Measurements from ENCODE around the gene DLEC1.
"Not testable (repeated sequence)": the region's sequence is repeated elsewhere in the genome, so short reads cannot be mapped to it uniquely, and the experiment has no call there.

Gene DLEC1

GRCh38 chr3:38062809-38063208, 23.8 kb downstream of the DLEC1 start:
- Histone ChIP-seq H3K9ac (ENCODE audit: low read depth, low read length, poor library complexity, severe bottlenecking) (no peak overlapping the region), H2AFZ (ENCODE audit: low read length) (no peak overlapping the region)
- TF ChIP-seq CTCF (conservative IDR thresholded peaks at IDR 0.05; ENCODE audit: low read length) (no peak), EZH2phosphoT487 (IDR thresholded peaks at IDR 0.05; ENCODE audit: borderline replicate concordance) (no peak)

DNA sequence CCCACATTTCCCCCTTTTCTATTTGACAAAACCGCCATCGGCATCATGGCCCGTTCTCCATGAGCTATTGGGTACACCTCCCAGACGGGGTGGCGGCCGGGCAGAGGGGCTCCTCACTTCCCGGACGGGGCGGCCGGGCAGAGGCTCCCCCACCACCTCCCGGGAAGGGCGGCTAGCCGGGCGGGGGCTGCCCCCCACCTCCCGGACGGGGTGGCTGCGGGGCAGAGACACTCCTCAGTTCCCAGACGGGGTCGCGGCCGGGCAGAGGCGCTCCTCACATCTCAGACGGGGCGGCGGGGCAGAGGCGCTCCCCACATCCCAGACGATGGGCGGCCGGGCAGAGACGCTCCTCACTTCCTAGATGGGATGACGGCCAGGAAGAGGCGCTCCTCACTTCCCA, 25.4 kb downstream of the DLEC1 start:
- not testable (repeated sequence) for H3K4me2 ChIP-seq (ENCODE audit: low read depth, low read length, poor library complexity, severe bottlenecking); H3K4me3 ChIP-seq (ENCODE audit: low read length, poor library complexity, severe bottlenecking); H3K9me2 ChIP-seq (replicated peaks; ENCODE audit: low read depth, low read length); H3K9me3 ChIP-seq (ENCODE audit: insufficient read depth, low read depth, low read length); H3K79me2 ChIP-seq (ENCODE audit: insufficient read depth, low read length); H3K9ac ChIP-seq (ENCODE audit: low read depth, low read length, poor library complexity, severe bottlenecking); H3K27me3 ChIP-seq (ENCODE audit: insufficient read depth, low read length, poor library complexity, severe bottlenecking); H3K36me3 ChIP-seq (ENCODE audit: insufficient read depth, low read length); H3F3A ChIP-seq (ENCODE audit: low read depth); H3K4me1 ChIP-seq (ENCODE audit: insufficient read depth, low read length, poor library complexity, severe bottlenecking); H2AFZ ChIP-seq (ENCODE audit: low read length); H4K20me1 ChIP-seq (ENCODE audit: insufficient read depth, low read length, poor library complexity, severe bottlenecking)

More at GRCh38 chr3:38062809-38063208, 23.8 kb downstream of the DLEC1 start:
- Histone ChIP-seq H3K4me2 (ENCODE audit: low read depth, low read length, poor library complexity, severe bottlenecking) (no peak overlapping the region), H3K36me3 (ENCODE audit: insufficient read depth, low read length) (no peaks in the 10 kb centered on the region), H3K4me1 (ENCODE audit: insufficient read depth, low read length, poor library complexity, severe bottlenecking) (no peaks in the 10 kb centered on the region), H3F3A (ENCODE audit: low read depth) (no peaks in the 10 kb centered on the region), H4K20me1 (ENCODE audit: insufficient read depth, low read length, poor library complexity, severe bottlenecking) (no peaks in the 10 kb centered on the region), H3K9me3 (ENCODE audit: insufficient read depth, low read depth, low read length) (no peaks in the 10 kb centered on the region), H3K27me3 (ENCODE audit: insufficient read depth, low read length, poor library complexity, severe bottlenecking) (no peaks in the 10 kb centered on the region), H3K79me2 (ENCODE audit: insufficient read depth, low read length) (no peaks in the 10 kb centered on the region), H3K9me2 (replicated peaks; ENCODE audit: low read depth, low read length) (no peaks in the 10 kb centered on the region), H3K4me3 (ENCODE audit: low read length, poor library complexity, severe bottlenecking) (no peak overlapping the region)

DNA sequence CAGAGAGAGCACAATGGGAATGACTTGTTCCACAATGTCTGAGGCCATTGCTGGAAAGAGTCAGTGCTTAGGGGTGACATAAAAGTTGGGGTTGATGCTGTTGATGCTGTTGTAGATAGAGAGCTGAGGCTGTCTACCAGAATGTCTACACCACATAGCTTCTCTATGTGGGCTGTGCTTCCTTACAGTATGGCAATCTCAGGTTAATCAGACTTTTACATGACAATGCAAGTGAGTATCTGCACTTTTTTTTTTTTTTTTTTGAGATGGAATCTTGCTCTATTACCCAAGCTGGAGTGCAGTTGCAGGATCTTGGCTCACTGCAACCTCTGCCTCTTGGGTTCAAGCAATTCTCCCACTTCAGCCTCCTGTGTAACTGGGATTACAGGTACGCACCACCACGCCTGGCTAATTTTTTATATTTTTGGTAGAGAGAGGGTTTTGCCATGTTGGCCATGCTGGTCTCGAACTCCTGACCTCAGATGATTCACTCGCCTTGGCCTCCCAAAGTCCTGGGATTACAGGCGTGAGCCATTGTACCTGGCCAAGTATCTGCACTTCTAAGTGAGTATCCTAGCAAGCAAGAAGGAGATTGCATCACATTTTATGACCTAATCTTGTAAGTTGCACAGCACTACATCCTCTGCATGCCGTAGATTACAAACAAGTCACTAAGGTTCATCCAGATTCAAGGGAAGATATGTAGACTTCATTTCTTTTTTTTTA, 28.7 kb downstream of the DLEC1 start:
- Histone ChIP-seq H3K9me3 (ENCODE audit: insufficient read depth, low read depth, low read length) (no peaks in the 10 kb centered on the region), H3K27me3 (ENCODE audit: insufficient read depth, low read length, poor library complexity, severe bottlenecking) (no peaks in the 10 kb centered on the region), H3K9ac (ENCODE audit: low read depth, low read length, poor library complexity, severe bottlenecking) (no peak overlapping the region), H3F3A (ENCODE audit: low read depth) (no peaks in the 10 kb centered on the region), H3K9me2 (replicated peaks; ENCODE audit: low read depth, low read length) (no peaks in the 10 kb centered on the region), H3K4me2 (ENCODE audit: low read depth, low read length, poor library complexity, severe bottlenecking) (no peak overlapping the region), H3K4me1 (ENCODE audit: insufficient read depth, low read length, poor library complexity, severe bottlenecking) (no peaks in the 10 kb centered on the region), H3K36me3 (ENCODE audit: insufficient read depth, low read length) (no peaks in the 10 kb centered on the region), H3K4me3 (ENCODE audit: low read length, poor library complexity, severe bottlenecking) (no peak overlapping the region), H2AFZ (ENCODE audit: low read length) (no peak overlapping the region), H4K20me1 (ENCODE audit: insufficient read depth, low read length, poor library complexity, severe bottlenecking) (no peaks in the 10 kb centered on the region), H3K79me2 (ENCODE audit: insufficient read depth, low read length) (no peaks in the 10 kb centered on the region)
- TF ChIP-seq EZH2phosphoT487 (IDR thresholded peaks at IDR 0.05; ENCODE audit: borderline replicate concordance) (no peak), CTCF (conservative IDR thresholded peaks at IDR 0.05; ENCODE audit: low read length) (no peak)

DNA sequence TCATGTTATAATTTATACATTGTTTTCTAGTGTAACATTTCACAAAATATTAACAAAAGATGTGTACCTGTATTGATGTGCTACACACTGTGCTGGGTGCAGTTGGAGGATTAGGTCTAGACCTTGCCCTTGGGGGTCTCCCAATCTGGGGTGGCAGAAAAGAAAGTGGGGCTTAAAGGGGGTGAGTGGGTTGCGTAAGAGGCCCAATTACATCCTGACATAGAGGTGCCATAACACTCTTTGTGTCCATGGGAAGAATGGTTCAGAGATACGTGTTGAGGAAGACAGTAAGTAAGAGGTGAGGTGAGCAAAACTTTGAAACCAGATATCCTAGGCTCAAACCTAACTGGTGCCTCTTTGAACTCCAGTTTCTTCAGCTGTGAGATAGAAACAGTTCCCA, 31.0 kb downstream of the DLEC1 start:
- H3K79me2 ChIP-seq (ENCODE audit: insufficient read depth, low read length) = no peaks in the 10 kb centered on the region
- H3K4me3 ChIP-seq (ENCODE audit: low read length, poor library complexity, severe bottlenecking) = no peak overlapping the region
- no peaks in the 10 kb centered on the region for H3K9me2 ChIP-seq (replicated peaks; ENCODE audit: low read depth, low read length)
- H3F3A ChIP-seq (ENCODE audit: low read depth) = no peaks in the 10 kb centered on the region
- no peaks in the 10 kb centered on the region for H4K20me1 ChIP-seq (ENCODE audit: insufficient read depth, low read length, poor library complexity, severe bottlenecking)
- H3K9ac ChIP-seq (ENCODE audit: low read depth, low read length, poor library complexity, severe bottlenecking) = no peak overlapping the region
- no peak overlapping the region for H3K4me2 ChIP-seq (ENCODE audit: low read depth, low read length, poor library complexity, severe bottlenecking)
- no peak overlapping the region for H2AFZ ChIP-seq (ENCODE audit: low read length)
- no peaks in the 10 kb centered on the region for H3K9me3 ChIP-seq (ENCODE audit: insufficient read depth, low read depth, low read length)
- H3K36me3 ChIP-seq (ENCODE audit: insufficient read depth, low read length) = no peaks in the 10 kb centered on the region
- no peak for TF ChIP-seq CTCF (conservative IDR thresholded peaks at IDR 0.05; ENCODE audit: low read length)
- TF ChIP-seq EZH2phosphoT487 (IDR thresholded peaks at IDR 0.05; ENCODE audit: borderline replicate concordance) = no peak
- H3K27me3 ChIP-seq (ENCODE audit: insufficient read depth, low read length, poor library complexity, severe bottlenecking) = no peaks in the 10 kb centered on the region
- H3K4me1 ChIP-seq (ENCODE audit: insufficient read depth, low read length, poor library complexity, severe bottlenecking) = no peaks in the 10 kb centered on the region

- H3K36me3 ChIP-seq (ENCODE audit: insufficient read depth, low read length); H3K9me2 ChIP-seq (replicated peaks; ENCODE audit: low read depth, low read length); H4K20me1 ChIP-seq (ENCODE audit: insufficient read depth, low read length, poor library complexity, severe bottlenecking); H3K79me2 ChIP-seq (ENCODE audit: insufficient read depth, low read length); H3K9ac ChIP-seq (ENCODE audit: low read depth, low read length, poor library complexity, severe bottlenecking); H3F3A ChIP-seq (ENCODE audit: low read depth); H3K4me1 ChIP-seq (ENCODE audit: insufficient read depth, low read length, poor library complexity, severe bottlenecking); H2AFZ ChIP-seq (ENCODE audit: low read length); H3K9me3 ChIP-seq (ENCODE audit: insufficient read depth, low read depth, low read length); H3K4me2 ChIP-seq (ENCODE audit: low read depth, low read length, poor library complexity, severe bottlenecking); H3K27me3 ChIP-seq (ENCODE audit: insufficient read depth, low read length, poor library complexity, severe bottlenecking); H3K4me3 ChIP-seq (ENCODE audit: low read length, poor library complexity, severe bottlenecking): not testable (repeated sequence)
These were observed 38.1 kb downstream of the DLEC1 start for GRCh38 chr3:38077073-38077472.

Measured in Loucy (cell line).